K562 (cell line): Measurements from ENCODE around the gene PIN4.

ENCODE experiments used
- CHD1 ChIP-seq: fragments of 200-600 bp; sonication (generic); IDR thresholded peaks from one replicate; pipeline ENCODE4 v1.6.1; 2012; ENCODE audit warnings: mild to moderate bottlenecking, moderate library complexity, low read length, inconsistent platforms
- CTCF ChIP-seq, 3 experiments: IDR thresholded peaks in 2 of 3; conservative IDR thresholded peaks in 1 of 3; 2 replicates each; pipeline ENCODE4 v1.5.1; 2011 to 2012; ENCODE audit warnings: low read length in 3 of 3, mild to moderate bottlenecking in 3 of 3, control low read depth in 2 of 3, improper control_type of control experiment in 1 of 3, inconsistent platforms in 1 of 3, low read depth in 1 of 3, mixed read lengths in 1 of 3, moderate library complexity in 1 of 3; ENCODE audit not compliant: insufficient read depth in 2 of 3
- HDAC2 ChIP-seq: fragments of 450-650 bp; IDR thresholded peaks from 2 replicates; pipeline ENCODE4 v1.6.1; 2016; ENCODE audit warnings: mild to moderate bottlenecking
- PHB2 ChIP-seq: fragments of 450-650 bp; IDR thresholded peaks from 2 replicates; pipeline ENCODE4 v1.6.1; 2017; ENCODE audit warnings: low read depth
- SAP30 ChIP-seq: fragments of 200-600 bp; sonication (generic); IDR thresholded peaks from 2 replicates; pipeline ENCODE4 v1.6.1; 2012; ENCODE audit warnings: borderline replicate concordance, low read depth, mild to moderate bottlenecking, moderate library complexity, low read length, control low read depth, inconsistent platforms; ENCODE audit not compliant: insufficient read depth, poor library complexity, severe bottlenecking
- SIN3A ChIP-seq, 2 experiments: fragments of 150-350 bp in 1 of 2; IDR thresholded peaks; 2 replicates each; pipeline ENCODE4 v1.6.1; 2011 to 2016; ENCODE audit warnings: borderline replicate concordance in 2 of 2, low read depth in 2 of 2, low read length in 2 of 2, mild to moderate bottlenecking in 2 of 2, moderate library complexity in 2 of 2; ENCODE audit not compliant: control insufficient read depth in 1 of 2
- TAF1 ChIP-seq: IDR thresholded peaks from 2 replicates; pipeline ENCODE4 v1.6.1; 2011; ENCODE audit warnings: mild to moderate bottlenecking, low read length, moderate library complexity; ENCODE audit not compliant: insufficient read depth, control insufficient read depth, severe bottlenecking; ENCODE audit errors: extremely low read depth
- ZKSCAN8 ChIP-seq: fragments of 200-800 bp; sonication (Bioruptor generic); IDR thresholded peaks from 2 replicates; pipeline ENCODE4 v1.6.1; 2016; ENCODE audit warnings: missing genetic modification characterization, missing compliant biosample characterization
- ZNF24 ChIP-seq: fragments of 450-650 bp; IDR thresholded peaks from 2 replicates; pipeline ENCODE4 v1.6.1; 2016
- ZNF274 ChIP-seq: IDR thresholded peaks from 2 replicates; pipeline ENCODE4 v1.6.1; 2011; ENCODE audit warnings: low read depth, mild to moderate bottlenecking, low read length, moderate library complexity, borderline replicate concordance
- ZNF511 ChIP-seq: sonication (generic); formaldehyde crosslinking; IDR thresholded peaks from 2 replicates; pipeline ENCODE4 v1.8.0; 2022; ENCODE audit warnings: mild to moderate bottlenecking, missing genetic modification reagents
- ZNF644 ChIP-seq: fragments of 200-800 bp; sonication (Bioruptor generic); IDR thresholded peaks from 2 replicates; pipeline ENCODE4 v1.6.1; 2016; ENCODE audit warnings: low read depth, missing genetic modification characterization, missing compliant biosample characterization

DNA sequence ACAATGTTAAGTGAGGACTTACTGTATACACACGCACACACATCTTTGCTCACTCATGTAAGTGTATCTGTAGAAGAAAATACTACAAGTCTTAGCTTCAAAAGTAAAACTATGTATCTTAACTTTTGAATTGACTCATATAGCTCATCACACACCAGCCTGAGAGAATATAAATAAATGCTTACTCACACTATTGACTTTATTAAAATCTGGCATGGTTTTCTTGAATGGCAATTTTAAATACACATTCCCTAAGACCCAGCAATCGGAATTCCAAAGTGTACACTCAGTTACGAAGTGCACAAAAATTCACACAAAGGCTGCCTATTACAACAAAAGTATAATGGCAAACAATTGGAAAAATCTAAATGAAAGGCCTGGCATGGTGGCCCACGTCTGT, 55.3 kb downstream of the PIN4 start:
- no peak for TF ChIP-seq ZKSCAN8
- no peak for TF ChIP-seq ZNF274
- no peak for TF ChIP-seq CHD1
- no peak for TF ChIP-seq TAF1
- TF ChIP-seq PHB2, result no peak
- TF ChIP-seq HDAC2, result no peak
- TF ChIP-seq ZNF24, result no peak
- TF ChIP-seq ZNF511 (CRISPR knock-in tag), result no peak
- no peak for TF ChIP-seq CTCF (IDR thresholded peaks at IDR 0.05 in 2 of 3, conservative IDR thresholded peaks at IDR 0.05 in 1 of 3; ENCODE audit: insufficient read depth in 2 of 3, low read depth in 1 of 3, low read length in 3 of 3)
- TF ChIP-seq SIN3A (IDR thresholded peaks at IDR 0.05; ENCODE audit: borderline replicate concordance in 2 of 2, control insufficient read depth in 1 of 2, low read depth in 2 of 2, low read length in 2 of 2), result no peak
- no peak for TF ChIP-seq ZNF644
- no peak for TF ChIP-seq SAP30
